B cell (primary cell): ENCODE data around the gene CDKAL1. TPM values are rescaled to one million over a fixed set of nuclear protein-coding genes. Genes with fewer than 3 reads are reported as not detected.

Experiments used
- ATAC-seq: fragments of 200-7000 bp; cut with Tn5 transposase; one replicate; pipeline ENCODE4 v1.10.0; 2021; ENCODE audit warnings: low read depth, mild to moderate bottlenecking, moderate number of reproducible peaks, moderate library complexity
- CTCF ChIA-PET: fragments of 350-600 bp; sonication (Branson Sonifier 250); formaldehyde crosslinking; loops from one replicate; lab custom pipeline; 2021; ENCODE audit warnings: antibody characterized with exemption, inconsistent platforms; lab: Charles Lee
- POLR2A ChIA-PET: fragments of 350-600 bp; sonication (Branson Sonifier 250); formaldehyde crosslinking; loops from one replicate; lab custom pipeline; 2021; ENCODE audit warnings: antibody characterized with exemption; lab: Charles Lee
- DNase-seq: peaks from one replicate; pipeline ENCODE4 v3.0.0; 2013
- H2AFZ ChIP-seq: 2 replicates; pipeline ENCODE4 v1.6.1; 2012; ENCODE audit warnings: mild to moderate bottlenecking, low read depth, low read length; ENCODE audit not compliant: insufficient read depth, poor library complexity, severe bottlenecking
- H3K27ac ChIP-seq, 2 donors: 1 replicate in 1 of 2; 2 replicates in 1 of 2; pipeline ENCODE4 v1.5.1; 2012 to 2013; ENCODE audit warnings: low read length in 2 of 2, mild to moderate bottlenecking in 2 of 2, moderate library complexity in 1 of 2
- H3K27me3 ChIP-seq, 4 experiments: fragments of 200-600 bp in 1 of 4; sonication (generic) in 1 of 4; replicated peaks in 1 of 4; 1 replicate in 2 of 4; 2 replicates in 2 of 4; pipeline versions ENCODE4 v1.6.1 to v1.7.0; 2013 to 2016; ENCODE audit warnings: low read length in 3 of 4, mild to moderate bottlenecking in 2 of 4, mixed read lengths in 1 of 4, moderate library complexity in 1 of 4; ENCODE audit not compliant: insufficient read depth in 4 of 4, control insufficient read depth in 3 of 4; ENCODE audit errors: control extremely low read depth in 1 of 4
- H3K36me3 ChIP-seq, 2 experiments: replicated peaks in 1 of 2; 1 replicate in 1 of 2; 2 replicates in 1 of 2; pipeline versions ENCODE4 v1.6.1 to v1.7.1; 2013; ENCODE audit warnings: low read length in 1 of 2; ENCODE audit not compliant: insufficient read depth in 2 of 2, control insufficient read depth in 1 of 2; ENCODE audit errors: control extremely low read depth in 1 of 2, extremely low read depth in 1 of 2
- H3K4me1 ChIP-seq, 2 donors: fragments of 200-600 bp in 1 of 2; sonication (generic) in 1 of 2; 1 replicate in 1 of 2; 2 replicates in 1 of 2; pipeline versions ENCODE4 v1.5.1 to v1.6.1; 2013 to 2017; ENCODE audit warnings: low read length in 2 of 2; ENCODE audit not compliant: control insufficient read depth in 2 of 2, insufficient read depth in 2 of 2
- H3K4me2 ChIP-seq: replicated peaks from 2 replicates; pipeline ENCODE3; 2012; ENCODE audit warnings: mild to moderate bottlenecking, low read depth, low read length; ENCODE audit not compliant: poor library complexity, severe bottlenecking
- H3K4me3 ChIP-seq, 5 experiments: fragments of 200-600 bp in 1 of 5; sonication (generic) in 1 of 5; 1 replicate in 3 of 5; 2 replicates in 2 of 5; pipeline versions ENCODE4 v1.5.1 to v1.7.0; 2011 to 2016; ENCODE audit warnings: low read length in 4 of 5, mild to moderate bottlenecking in 4 of 5, low read depth in 2 of 5, control low read depth in 1 of 5, moderate library complexity in 1 of 5; ENCODE audit not compliant: insufficient read depth in 1 of 5; ENCODE audit errors: control extremely low read depth in 1 of 5, extremely low read depth in 1 of 5
- H3K79me2 ChIP-seq: fragments of 200-600 bp; sonication (generic); one replicate; pipeline ENCODE4 v1.6.0; 2016; ENCODE audit warnings: low read length; ENCODE audit not compliant: control insufficient read depth, insufficient read depth
- H3K9ac ChIP-seq: fragments of 200-600 bp; sonication (generic); 2 replicates; pipeline ENCODE4 v1.6.1; 2017; ENCODE audit warnings: mild to moderate bottlenecking, low read length, moderate library complexity
- H3K9me3 ChIP-seq, 3 donors: one replicate each; pipeline versions ENCODE4 v1.6.1 to v1.7.1; 2013; ENCODE audit warnings: low read length in 2 of 3; ENCODE audit not compliant: control insufficient read depth in 2 of 3, insufficient read depth in 1 of 3; ENCODE audit errors: control extremely low read depth in 1 of 3
- H4K20me1 ChIP-seq: 2 replicates; pipeline ENCODE4 v1.6.0; 2012; ENCODE audit warnings: mild to moderate bottlenecking, low read length; ENCODE audit not compliant: insufficient read depth, control insufficient read depth, poor library complexity, severe bottlenecking
- H3K27ac Mint-ChIP-seq: one replicate; pipeline ENCODE4 v1.8.0; 2021; ENCODE audit warnings: mixed read lengths
- H3K27me3 Mint-ChIP-seq: one replicate; pipeline ENCODE4 v1.8.0; 2021; ENCODE audit warnings: mixed read lengths
- H3K4me1 Mint-ChIP-seq: one replicate; pipeline ENCODE4 v1.8.0; 2021; ENCODE audit warnings: mixed read lengths
- H3K4me3 Mint-ChIP-seq: one replicate; pipeline ENCODE4 v1.8.0; 2021; ENCODE audit warnings: mixed read lengths
- H3K9me3 Mint-ChIP-seq: one replicate; pipeline ENCODE4 v1.8.0; 2022; ENCODE audit warnings: mixed read lengths; ENCODE audit not compliant: insufficient read depth
- EZH2 ChIP-seq: IDR thresholded peaks from 2 replicates; pipeline ENCODE4 v1.6.1; 2012; ENCODE audit warnings: borderline replicate concordance, low read depth, mild to moderate bottlenecking, moderate library complexity, low read length; ENCODE audit not compliant: insufficient read depth, poor library complexity, severe bottlenecking
- WGBS: methylation state at CpG from one replicate; pipeline ENCODE4 v1.1.5; 2013; ENCODE audit warnings: missing lambda C conversion rate; ENCODE audit not compliant: insufficient coverage; 5-methylcytosine and 5-hydroxymethylcytosine counted together
- intact Hi-C: fragments of 100-400 bp; cut with micrococcal nuclease; formaldehyde crosslinking; loops from one replicate; pipeline ENCODE4 v1.10.0; 2022
- polyA plus RNA-seq: library from polyadenylated mRNA; depleted of rRNA; stranded (reverse); fragments of >200 nt; gene quantifications from 2 replicates; pipeline ENCODE4 v1.2.3, GENCODE V29; 2012
- total RNA-seq, 2 donors: library from RNA; stranded (reverse); fragments of 120-200 nt in 1 of 2; gene quantifications; 1 replicate in 1 of 2; 2 replicates in 1 of 2; pipeline versions ENCODE4 v1.2.3 to v1.2.4, GENCODE V29; 2013 to 2022
- TF ChIP-seq, protein P1 (sequence below): fragments of 200-600 bp; IDR thresholded peaks from one replicate; pipeline ENCODE4 v1.8.0; 2022; ENCODE audit warnings: antibody characterized with exemption, mild to moderate bottlenecking

Gene CDKAL1
- total and polyA plus RNA-seq, 2 donors (not counting 1 experiment from before 2014, with no cell fraction given) = 6.1 to 33.3 TPM

DNA sequence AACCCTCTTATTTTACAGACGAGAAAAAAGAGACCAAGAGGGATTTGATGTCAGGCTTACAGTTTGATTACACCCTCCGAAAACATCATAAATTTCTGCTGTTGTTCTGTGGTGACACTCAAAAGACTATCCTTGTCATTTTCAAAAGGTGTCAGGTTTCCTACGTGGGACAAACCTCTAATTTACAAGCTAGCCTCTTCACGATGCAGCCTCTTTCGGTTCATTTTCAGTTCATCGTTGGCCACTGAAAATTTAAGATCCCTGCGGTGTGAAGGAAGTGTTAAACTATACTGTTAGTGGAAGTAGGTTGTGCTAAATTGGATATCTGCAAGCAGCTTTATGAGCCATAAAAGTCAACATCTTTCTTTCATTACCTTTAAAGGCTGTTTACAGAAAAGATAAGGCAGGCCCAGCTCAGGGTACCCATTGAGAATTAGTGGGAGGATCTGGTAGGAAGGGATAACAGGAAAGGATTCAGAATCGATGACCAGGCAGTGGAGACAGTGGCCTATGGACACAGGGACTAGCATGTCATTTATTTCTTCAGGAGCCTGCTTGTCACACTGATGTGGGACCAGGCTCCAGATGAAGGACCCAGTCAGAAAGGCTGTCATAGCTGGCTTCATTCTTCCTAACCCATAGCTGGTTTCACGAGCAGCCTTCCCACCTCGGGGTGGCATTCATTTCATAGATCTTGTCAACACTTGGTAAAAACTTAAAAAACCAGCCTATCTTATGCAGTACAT lies 730.2 kb downstream of the CDKAL1 start:
- Histone ChIP-seq H3K27me3 (no peaks in the 10 kb centered on the region), H2AFZ (no peak overlapping the region), H4K20me1 (no peaks in the 10 kb centered on the region), H3K36me3 (no peaks in the 10 kb centered on the region), H3K4me3 (no peak overlapping the region), H3K4me2 (no peak overlapping the region), H3K27ac (no peak overlapping the region), H3K79me2 (no peaks in the 10 kb centered on the region), H3K4me1 (no peaks in the 10 kb centered on the region), H3K9me3 (peaks cover 0 to 3% (median 0%) of the 10 kb centered on the region in 3 donors), H3K9ac (no peak overlapping the region)
- ATAC-seq = no peak
- no peak for DNase-seq
- ChIA-PET POLR2A (no interaction called here), CTCF (no interaction called here)
- no peaks in the 10 kb centered on the region for H3K4me1 Mint-ChIP-seq
- WGBS = 87% methylated on average over 6 of the region's 10 CpGs
- H3K27me3 Mint-ChIP-seq = no peaks in the 10 kb centered on the region
- no peaks in the 10 kb centered on the region for H3K9me3 Mint-ChIP-seq
- no peak overlapping the region for H3K4me3 Mint-ChIP-seq
- intact Hi-C loops = no loop called here
- TF ChIP-seq, protein P1, sequence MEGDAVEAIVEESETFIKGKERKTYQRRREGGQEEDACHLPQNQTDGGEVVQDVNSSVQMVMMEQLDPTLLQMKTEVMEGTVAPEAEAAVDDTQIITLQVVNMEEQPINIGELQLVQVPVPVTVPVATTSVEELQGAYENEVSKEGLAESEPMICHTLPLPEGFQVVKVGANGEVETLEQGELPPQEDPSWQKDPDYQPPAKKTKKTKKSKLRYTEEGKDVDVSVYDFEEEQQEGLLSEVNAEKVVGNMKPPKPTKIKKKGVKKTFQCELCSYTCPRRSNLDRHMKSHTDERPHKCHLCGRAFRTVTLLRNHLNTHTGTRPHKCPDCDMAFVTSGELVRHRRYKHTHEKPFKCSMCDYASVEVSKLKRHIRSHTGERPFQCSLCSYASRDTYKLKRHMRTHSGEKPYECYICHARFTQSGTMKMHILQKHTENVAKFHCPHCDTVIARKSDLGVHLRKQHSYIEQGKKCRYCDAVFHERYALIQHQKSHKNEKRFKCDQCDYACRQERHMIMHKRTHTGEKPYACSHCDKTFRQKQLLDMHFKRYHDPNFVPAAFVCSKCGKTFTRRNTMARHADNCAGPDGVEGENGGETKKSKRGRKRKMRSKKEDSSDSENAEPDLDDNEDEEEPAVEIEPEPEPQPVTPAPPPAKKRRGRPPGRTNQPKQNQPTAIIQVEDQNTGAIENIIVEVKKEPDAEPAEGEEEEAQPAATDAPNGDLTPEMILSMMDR = no peak
- no peak for TF ChIP-seq EZH2
- no peak overlapping the region for H3K27ac Mint-ChIP-seq

GRCh38 chr6:21265034-21265729 lies 730.9 kb downstream of the CDKAL1 start:
- Histone ChIP-seq H3K4me3 (no peak overlapping the region), H3K36me3 (no peaks in the 10 kb centered on the region), H3K4me2 (no peak overlapping the region), H3K27me3 (no peaks in the 10 kb centered on the region), H3K4me1 (no peaks in the 10 kb centered on the region), H3K9ac (no peak overlapping the region), H4K20me1 (no peaks in the 10 kb centered on the region), H3K79me2 (no peaks in the 10 kb centered on the region), H3K9me3 (peaks cover 0 to 3% (median 0%) of the 10 kb centered on the region in 3 donors), H2AFZ (no peak overlapping the region), H3K27ac (no peak overlapping the region)
- intact Hi-C loops = no loop called here
- 93% methylated on average over 2 of the region's 4 CpGs for WGBS
- Mint-ChIP-seq H3K4me3 (no peak overlapping the region), H3K4me1 (no peaks in the 10 kb centered on the region), H3K9me3 (no peaks in the 10 kb centered on the region), H3K27ac (no peak overlapping the region), H3K27me3 (no peaks in the 10 kb centered on the region)
- ChIA-PET CTCF (no interaction called here), POLR2A (no interaction called here)
- DNase-seq = no peak
- ATAC-seq = no peak
- TF ChIP-seq, protein P1 = no peak
- no peak for TF ChIP-seq EZH2
